Nucleus accumbens (tissue), 56 donors: ENCODE data around the gene SAFB2.

Experiments
- DNase-seq, 56 donors: peaks; one replicate each; lab custom pipeline; 2025; lab: John Stamatoyannopoulos, UW

Gene SAFB2

DNA sequence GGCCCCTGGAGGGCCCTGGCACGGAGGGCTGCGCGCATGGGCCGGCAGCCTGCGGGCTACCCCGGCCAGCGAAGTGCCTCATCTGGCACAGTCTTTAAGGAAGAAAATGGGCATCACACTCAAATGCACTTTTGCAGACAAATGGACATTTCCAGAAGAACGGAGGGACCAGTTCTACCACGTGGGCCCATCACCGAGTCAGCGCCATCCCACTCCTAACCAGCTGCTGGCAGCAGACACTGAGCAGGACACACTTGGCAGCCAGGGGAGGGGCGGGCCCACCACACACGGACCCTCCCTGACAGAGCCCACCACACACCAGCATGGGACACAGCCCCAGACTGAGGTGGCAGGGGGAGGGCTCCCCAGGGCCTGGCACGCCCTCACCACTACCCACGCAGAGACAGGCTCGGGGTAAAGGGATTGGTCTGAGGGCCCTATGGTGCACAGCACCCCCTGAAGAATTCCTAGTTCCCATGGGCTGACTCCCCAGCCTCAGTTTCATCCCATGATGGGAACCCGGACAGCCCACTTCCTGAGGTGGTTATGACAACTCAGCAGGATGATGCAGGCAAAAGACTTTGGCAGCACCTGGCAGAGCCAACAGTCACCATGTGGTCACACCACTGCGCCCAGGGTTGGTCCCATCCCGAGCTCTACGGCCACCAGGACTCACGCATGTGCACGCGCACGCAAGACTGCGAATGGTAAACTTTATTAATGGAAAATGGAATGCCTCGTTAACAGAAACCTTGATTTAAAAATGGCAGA is 36.1 kb downstream of the SAFB2 start:
- DNase-seq: peak in 11 of 56 donors; percentile 15 to 72 (median 60)

DNA sequence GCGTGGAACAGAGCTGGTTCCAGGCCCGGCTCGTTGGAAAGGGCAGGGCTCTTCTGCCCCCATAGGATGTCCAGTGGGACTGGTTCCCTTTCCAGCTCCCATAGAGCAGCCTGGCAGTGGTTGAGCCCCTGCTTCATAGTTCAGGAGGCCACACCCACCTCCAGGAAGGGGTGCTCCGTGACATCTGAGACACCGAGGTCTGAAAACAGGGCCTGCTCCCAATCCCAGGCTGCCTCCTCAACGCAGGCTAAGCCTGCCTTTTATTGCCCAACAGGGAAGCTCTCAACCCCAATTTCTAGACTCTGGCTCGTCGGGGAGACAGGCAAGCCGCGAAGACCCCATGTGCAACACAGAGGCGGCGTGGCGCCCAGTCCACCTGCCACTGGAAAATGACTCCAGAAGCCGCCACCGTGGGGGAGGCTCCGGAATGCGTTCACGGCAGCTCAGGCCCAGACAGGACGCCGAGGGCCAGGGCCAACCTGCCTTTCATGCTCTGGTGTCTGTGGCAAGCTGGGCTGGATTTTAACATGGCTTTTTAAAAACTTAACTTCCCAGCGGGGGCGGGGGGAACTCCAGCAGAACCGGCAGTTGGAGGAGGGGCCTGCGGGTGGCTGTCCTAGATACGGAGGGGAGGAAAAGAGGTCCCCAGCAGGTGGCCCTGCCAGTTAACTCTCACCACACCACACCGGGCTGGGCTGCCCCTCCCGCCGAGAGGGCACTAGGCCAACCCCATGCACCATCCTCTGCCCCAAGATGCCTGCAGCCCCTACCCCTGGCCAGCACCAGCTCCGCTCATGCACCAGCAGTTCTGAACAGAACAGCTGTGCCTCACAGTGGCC is 36.9 kb downstream of the SAFB2 start:
- peak in 44 of 56 donors; percentile 7 to 73 (median 40) for DNase-seq

DNA sequence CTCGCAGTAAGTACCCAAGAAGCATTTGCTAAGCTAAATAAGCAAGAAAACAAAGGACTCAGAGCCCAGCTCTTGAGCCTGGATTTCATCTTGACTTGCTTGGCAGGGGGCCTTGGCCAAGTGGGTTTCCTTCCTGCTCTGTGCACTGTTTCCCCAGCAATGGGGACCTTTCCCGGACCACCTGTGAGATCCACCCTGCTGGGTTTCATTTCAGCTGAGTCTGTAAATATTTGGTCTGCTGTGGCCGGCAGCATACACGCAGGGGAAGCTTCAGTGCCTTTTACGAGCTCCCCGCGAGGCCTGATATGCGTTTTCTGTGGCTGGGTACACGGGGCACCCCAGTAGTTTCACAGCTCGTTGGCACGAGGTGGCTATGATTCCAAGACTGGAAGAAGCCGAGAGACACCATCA is 42.4 kb downstream of the SAFB2 start:
- DNase-seq: no peak

DNA sequence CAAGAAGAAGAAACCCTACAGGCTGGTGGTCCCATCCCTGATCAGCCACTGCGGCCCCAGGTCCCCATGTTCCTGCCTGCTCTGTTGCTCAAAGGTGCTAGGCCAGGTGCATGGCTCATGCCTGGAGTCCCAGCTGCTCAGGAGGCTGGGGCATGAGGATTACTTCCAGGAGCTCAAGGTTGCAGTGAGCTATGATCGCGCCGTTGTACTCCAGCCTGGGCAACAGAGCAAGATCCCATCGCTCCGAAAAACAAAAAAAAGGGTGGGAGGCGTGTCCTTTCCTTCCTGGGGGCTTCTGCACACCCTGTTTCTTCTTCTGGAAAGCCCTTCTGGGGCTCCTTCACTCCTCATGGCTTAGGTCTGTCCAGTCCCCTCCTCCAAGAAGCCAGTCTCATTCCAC is 42.9 kb downstream of the SAFB2 start:
- DNase-seq: no peak

DNA sequence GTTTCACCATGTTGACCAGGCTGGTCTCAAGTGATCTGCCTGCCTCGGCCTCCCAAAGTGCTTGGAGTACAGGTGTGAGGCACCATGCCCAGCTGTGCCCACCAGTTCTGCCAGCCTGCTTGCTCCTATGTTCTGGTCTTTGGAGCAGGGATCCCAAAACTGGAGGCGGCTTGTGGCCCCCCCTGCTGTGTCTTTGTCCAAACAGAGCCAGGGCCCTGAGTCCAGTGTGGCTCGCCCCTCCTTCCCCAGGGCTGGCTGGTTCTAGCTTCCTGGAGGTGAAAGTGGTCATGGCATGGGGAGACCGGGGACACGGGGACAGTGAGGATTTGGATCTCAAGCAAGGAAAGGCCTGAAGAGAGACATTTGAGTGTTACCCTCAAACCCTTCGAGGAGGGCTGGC is 43.3 kb downstream of the SAFB2 start:
- DNase-seq: no peak

DNA sequence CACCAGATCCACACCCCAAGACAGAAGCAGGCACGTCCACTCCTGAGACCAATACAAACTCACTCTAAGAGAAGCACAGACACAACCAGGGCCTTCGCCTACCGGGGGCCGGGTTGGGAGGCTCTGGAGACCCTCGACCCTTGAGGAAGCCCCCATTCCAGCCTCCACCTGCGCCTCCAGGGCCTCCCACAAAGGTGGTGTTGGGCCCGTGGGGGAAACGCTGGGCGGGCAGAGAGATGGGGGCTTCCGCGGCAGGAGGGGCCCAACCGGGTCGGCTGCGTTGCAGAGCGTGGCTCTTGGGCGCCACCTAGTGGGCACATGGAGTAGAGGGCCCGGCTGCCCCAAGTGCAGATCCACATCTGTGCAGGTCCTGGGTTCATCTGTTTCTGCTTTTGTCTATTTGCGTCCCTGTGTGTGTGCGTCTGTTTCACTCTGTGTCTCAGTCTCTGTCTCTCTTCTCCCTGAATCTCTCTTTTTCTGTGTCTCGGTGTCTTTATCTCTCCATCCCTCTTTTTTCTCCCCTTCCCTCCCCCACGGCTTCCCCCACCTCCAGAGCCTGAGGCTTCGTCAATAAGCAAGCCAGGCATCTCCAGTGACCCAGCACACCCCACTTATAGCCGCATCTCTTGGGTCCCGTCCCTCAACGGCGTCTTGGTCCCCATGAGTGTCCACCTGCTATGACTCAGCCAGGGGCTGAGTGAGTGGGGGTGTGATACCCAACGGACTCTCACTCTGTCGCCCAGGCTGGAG is 44.3 kb downstream of the SAFB2 start:
- peak in 46 of 56 donors; percentile 10 to 78 (median 35) for DNase-seq

DNA sequence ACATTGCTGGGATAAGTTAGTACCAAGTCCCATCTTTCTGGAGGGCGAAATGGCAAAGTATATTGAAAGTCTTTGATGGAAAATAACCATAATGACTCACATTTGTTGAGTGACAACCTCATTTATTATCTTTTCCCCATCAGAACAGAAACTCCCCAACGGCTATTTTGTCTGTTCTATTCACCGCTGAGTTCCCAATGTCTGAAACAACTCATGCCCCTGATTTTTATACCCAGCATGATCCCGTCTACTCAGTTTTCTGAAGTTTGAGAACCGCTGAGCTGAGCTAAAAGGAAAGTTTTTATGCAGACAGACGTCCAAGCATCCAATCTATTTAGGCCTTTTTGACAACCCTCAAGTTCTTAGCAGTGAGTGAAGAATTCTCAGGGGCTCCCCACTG is 47.0 kb downstream of the SAFB2 start:
- DNase-seq: no peak

DNA sequence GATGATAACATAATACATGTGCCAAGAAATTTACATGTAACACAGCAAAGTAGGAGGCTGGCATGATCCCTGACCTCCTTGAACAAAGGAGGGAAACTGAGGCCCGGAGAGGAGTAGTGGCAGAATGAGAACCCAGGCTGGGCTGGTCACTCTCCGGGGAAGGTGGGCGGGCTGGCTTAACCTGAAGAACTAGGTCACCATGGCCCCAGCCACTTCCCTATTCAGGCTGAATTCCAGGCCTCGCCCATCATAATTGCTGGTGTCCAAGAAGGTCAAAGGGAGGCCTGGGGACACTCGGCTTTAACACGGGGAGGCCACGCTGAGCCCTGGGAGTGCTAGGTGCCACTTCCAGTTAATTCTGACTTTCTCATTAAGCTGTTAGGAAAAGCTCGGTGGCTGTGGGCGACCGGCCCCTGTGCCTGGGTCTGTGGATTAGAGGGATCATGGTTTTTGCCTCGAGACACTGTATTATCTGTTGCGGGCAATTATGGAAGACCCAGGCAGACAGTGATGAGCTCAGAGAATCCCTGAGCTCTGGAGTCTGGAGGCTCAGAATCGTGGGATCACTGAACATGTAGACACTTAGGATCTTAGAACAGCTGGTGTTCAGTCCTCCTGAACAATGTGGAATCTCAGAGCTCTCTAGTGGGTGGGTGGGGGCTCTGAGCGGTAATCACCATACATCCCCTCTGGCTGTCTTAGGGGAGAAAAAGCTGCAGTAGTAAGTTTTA is 49.9 kb downstream of the SAFB2 start:
- DNase-seq: no peak

DNA sequence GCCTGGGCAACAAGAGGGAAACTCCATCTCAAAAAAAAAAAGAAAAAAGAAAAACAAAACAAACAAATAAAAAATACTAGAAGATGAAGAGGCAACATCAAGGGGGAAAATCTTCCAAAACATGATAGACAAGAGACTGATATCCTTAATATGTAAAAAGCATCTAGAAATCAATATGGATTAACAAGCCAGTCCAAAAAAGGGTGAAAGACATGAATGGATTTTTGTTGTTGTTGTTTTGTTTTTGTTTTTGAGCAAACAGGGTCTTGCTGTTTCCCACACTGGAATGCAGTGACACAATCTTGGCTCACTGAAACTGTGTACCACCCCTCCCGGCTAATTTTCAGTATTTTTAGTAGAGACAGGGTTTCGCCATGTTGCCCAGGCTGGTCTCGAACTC is 50.8 kb downstream of the SAFB2 start:
- DNase-seq: no peak

DNA sequence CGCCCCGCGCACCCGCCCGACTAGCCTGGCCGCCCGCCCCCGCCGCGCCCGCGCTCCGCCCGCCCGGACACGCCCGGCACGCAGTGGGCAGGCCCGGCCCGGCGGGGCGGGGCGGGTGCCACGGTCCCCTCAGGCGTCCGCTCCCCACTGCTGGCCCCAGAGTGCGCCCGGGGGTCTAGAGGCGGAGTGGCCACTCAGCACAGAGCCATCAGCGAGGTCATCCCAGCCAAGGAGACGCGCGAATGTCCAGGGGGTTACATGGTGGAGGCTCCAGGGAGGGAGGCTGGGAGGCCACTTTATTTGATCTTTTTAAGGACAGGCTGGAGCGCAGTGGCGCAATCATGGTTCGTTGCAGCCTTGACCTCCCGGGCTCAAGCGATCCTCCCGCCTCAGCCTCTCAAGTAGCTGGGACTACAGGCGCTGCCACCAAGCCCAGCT is 54.6 kb downstream of the SAFB2 start:
- DNase-seq: no peak

DNA sequence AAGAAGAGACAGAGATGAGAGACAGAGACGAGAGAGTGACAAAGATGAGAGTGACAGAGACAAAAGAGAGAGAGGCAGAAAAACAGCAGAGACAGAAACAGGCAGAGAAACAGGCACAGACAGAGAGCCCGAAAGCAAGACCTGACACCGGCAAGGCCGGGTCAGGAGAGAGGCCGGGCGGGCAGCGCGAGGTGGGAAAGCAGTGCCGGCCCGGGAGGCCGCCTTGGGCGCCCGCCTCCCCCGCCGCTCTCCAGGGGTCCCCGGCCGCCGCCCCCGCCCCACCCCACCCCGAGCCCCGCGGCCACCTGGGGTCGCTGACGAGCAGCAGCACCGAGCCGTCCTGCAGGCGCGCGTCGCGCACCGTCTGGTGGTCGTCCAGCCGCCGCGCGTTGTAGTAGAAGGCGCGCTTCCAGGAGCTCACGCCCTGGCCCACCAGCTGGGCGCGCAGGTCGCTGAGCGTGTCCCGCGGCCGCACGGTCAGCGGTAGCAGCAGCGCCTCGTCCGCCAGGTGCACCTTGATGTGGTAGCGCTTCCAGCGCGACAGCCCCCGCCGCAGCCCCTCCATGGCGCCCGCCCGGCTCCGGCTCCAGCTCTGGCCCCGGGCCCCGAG is 55.1 kb downstream of the SAFB2 start, which contains the start of gene TINCR:
Gene TINCR, minus strand, starts transcription at position 594 of the 610 bp plus-strand sequence.
- DNase-seq: no peak

DNA sequence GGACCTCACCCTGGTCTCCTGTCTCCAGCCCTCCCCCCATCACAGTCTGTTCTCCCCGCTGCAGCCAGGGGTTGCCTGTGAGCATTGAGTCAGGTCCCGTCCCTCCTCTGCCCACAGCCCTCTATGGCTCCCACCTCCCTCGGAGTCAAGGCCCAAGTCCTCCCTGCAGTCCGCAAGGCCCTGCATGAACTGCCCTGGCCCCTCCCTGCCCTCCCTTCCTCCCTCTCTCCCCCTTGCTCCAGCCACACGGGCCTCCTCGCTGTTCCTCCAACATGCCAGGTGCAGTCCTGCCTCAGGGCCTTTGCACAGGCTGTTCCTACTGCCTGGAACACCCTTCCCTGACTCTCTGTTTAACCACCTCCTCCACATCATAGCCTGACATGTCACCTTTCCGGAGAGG is 57.6 kb downstream of the SAFB2 start:
- no peak for DNase-seq

DNA sequence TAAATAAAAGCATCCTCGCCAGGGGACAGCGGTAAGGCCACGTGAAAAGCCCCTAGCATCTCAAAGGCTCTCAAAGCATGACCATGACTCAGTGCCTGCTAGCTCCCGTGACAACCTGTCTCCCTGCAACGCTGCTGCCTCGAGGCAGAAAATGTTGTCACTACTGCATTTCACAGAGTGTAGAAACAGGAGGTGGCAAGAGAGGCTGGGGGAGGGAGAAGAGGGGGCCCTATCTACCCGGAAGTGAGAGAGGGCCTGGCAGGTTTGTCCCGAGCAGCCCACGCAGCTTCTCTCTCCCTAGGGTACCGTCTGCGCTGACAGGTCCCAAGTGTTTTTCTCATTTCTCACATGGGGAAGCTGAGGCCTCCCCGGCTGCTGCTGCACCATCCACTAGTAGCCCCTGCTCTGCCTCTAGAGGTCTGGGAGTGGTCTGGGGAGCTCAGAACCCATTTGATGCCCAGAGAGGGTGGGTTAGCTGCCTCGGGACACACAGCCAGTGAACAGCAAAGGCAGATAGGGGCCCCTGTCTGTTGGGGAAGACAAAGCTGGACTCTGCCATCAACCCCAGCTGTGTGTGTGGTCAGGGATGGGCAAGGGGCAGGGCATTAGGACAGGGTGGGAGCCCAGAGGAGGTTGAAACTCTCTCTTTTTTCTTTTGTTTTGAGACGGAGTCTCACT is 58.5 kb downstream of the SAFB2 start:
- DNase-seq: peak in 3 of 56 donors; percentile 6 to 17 (median 16)

DNA sequence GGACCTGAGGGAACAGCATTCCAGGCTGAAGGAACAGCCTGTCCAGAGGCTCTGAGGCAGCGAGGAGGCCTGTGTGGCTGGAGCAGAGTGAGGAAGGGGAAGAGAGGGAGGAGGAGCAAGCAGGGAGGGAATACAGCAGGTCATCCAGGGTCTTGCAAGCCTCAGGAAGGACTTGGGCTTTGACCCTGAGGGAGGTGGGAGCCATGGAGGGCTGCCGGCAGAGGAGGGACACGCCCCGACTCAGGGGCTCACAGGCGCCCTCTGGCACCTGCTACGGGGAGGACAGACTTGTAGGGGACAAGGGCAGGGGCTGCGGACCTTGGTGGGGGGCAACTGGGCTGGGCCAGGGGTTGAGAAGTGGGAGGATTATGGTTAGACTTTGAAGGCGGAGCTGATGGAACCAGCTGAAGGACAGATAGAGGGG is 59.6 kb downstream of the SAFB2 start:
- DNase-seq: no peak

DNA sequence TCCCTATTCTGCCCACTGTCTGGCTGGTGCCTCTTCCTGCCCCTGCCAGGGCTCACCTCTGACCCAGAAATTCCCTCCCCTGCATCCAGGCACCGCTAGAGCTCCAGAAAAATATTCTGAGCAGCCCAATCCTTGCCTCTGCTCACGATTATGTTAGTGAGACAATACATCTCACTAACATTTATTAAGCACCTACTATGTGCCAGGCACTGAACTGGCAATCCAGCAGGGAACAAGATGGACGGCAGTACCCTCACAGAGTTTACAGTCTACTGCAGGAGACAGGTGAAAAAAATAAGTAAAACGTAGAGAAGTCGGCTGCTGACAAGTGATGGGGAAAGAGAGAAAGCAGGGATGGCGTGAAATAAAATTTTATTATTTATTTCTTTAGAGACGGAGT is 60.3 kb downstream of the SAFB2 start:
- DNase-seq: no peak

DNA sequence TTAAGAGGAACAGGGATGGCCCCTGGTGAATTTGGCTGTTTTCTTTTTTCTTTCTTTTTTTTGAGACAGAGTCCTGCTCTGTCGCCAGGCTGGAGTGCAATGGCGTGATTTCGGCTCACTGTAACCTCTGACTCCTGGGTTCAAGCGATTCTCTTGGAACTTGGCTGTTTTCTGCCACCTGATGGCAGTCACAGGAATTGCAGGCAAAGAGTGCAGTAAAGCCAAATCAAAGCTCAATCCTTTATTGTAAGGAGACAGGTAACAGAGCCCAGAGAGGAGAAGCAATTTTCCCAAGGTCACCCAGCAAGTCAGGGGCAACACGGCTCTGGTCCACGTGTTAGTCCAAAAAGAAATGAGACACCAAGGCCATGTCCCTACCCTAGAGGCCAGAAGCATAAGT is 61.0 kb downstream of the SAFB2 start:
- no peak for DNase-seq

DNA sequence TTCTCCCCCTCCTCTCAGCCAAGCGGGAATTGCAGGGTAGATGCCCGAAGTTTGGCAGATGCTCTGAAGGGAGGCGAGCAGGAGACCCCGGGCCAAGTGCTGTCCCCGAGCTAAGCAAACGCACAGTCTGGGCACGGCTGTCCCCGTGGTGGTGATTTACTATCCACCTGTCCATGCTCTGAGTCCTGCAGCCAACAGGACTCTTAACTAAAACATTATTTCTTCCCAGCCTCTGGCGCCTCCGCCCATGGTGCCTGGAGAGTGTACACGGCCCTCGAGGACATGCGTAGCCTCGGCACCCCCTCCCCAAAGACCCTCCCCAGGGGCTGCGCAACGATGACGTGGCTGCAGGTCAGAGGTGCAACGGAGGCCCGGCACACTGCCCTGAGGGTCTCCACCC is 62.4 kb downstream of the SAFB2 start:
- no peak for DNase-seq

DNA sequence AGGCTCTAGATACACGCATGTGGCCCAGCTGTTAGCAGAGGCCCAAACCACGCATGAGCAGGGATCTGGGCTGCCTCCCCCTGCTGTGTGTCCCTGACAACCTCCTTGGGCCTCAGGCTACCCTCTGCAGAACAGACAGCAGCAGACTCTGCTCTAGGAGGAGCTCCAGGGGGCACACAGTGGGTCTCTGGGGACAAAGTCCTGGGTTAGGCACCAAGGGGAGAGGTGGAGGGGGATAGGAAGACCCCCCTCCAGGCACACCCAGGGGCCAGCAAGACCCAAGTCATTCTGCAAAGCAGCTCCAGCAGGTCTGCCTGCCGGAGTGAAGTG is 62.8 kb downstream of the SAFB2 start:
- DNase-seq: no peak

DNA sequence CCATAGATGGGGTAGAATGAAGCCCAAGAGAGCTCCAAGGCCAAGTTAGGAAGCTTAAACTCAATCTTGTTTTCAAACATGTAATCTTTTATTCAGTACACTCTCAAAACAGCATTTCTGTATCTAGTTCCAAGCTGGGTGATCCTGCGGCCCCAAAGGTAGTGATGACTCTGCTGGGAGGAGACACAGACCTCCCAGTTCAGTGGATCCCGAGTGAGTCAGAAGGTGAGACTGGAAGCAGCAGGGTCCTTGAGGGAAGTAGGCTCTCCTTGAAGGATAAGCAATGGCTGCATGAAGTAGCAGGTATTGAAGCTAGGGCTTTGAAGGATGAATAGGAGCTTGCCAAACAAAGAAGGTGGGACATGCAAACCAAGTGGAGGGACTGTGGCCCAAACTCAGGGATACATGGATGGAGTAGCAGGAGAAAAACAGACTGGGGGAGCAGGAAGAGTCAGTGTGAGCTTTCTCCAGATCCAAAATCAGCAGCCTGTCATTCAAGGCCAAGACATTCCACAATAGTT is 64.4 kb downstream of the SAFB2 start:
- DNase-seq: no peak
